Activated T-cell treated with anti-CD3 and anti-CD28 coated beads for 1 hour (primary cell): Measurements from ENCODE around the gene DRAM1.
"Not testable (repeated sequence)": the region's sequence is repeated elsewhere in the genome, so short reads cannot be mapped to it uniquely, and the experiment has no call there.

Experiments used
- DNase-seq: peaks from one replicate; pipeline ENCODE4 v3.0.0-alpha.2; 2020; ENCODE audit warnings: low read depth

Gene DRAM1

GRCh38 chr12:101906226-101906625 lies 28.8 kb downstream of the DRAM1 start:
- DNase-seq: no peak

- DNase-seq: no peak
Observed at GRCh38 chr12:101908395-101908794, 31.0 kb downstream of the DRAM1 start.

GRCh38 chr12:101909646-101910045 lies 32.3 kb downstream of the DRAM1 start:
- no peak for DNase-seq

- DNase-seq: no peak
Observed at GRCh38 chr12:101915841-101916240, 38.5 kb downstream of the DRAM1 start.

- not testable (repeated sequence) for DNase-seq
Observed at GRCh38 chr12:101918805-101919204, 41.4 kb downstream of the DRAM1 start.

- no peak for DNase-seq
Observed at GRCh38 chr12:101919447-101919846, 42.1 kb downstream of the DRAM1 start.

GRCh38 chr12:101920906-101921305 lies 43.5 kb downstream of the DRAM1 start:
- no peak for DNase-seq

- DNase-seq: no peak
Observed at GRCh38 chr12:101923045-101923718, 45.8 kb downstream of the DRAM1 start.

GRCh38 chr12:101924618-101925017 lies 47.2 kb downstream of the DRAM1 start:
- no peak for DNase-seq

- DNase-seq: no peak
Observed at GRCh38 chr12:101925361-101925760, 48.0 kb downstream of the DRAM1 start.

GRCh38 chr12:101925935-101926334 lies 48.6 kb downstream of the DRAM1 start:
- no peak for DNase-seq

GRCh38 chr12:101927036-101927435 lies 49.7 kb downstream of the DRAM1 start:
- DNase-seq: no peak

GRCh38 chr12:101927999-101928398 lies 50.6 kb downstream of the DRAM1 start:
- no peak for DNase-seq

GRCh38 chr12:101928556-101928955 lies 51.2 kb downstream of the DRAM1 start:
- no peak for DNase-seq

- no peak for DNase-seq
Observed at GRCh38 chr12:101929365-101930041, 52.1 kb downstream of the DRAM1 start.

- no peak for DNase-seq
Observed at GRCh38 chr12:101931498-101932326, 54.3 kb downstream of the DRAM1 start.

GRCh38 chr12:101933866-101934514 lies 56.6 kb downstream of the DRAM1 start:
- DNase-seq: no peak

GRCh38 chr12:101935890-101936746 lies 58.7 kb downstream of the DRAM1 start:
- DNase-seq: no peak

GRCh38 chr12:101939306-101939705 lies 61.9 kb downstream of the DRAM1 start:
- DNase-seq: no peak

- peak; percentile 31 for DNase-seq
Observed at GRCh38 chr12:101939856-101940265, 62.5 kb downstream of the DRAM1 start.

- no peak for DNase-seq
Observed at GRCh38 chr12:101940400-101940950, 63.1 kb downstream of the DRAM1 start.
